Measurements from ENCODE around the gene SBSN.
A peak's percentile ranks its signal among the peaks of the same experiment; 100 is the strongest.

SBSN gene

GRCh38 chr19:35528218-35529038 lies at the start of gene SBSN:
Gene SBSN (minus strand): TSS chr19:35528311. CDS start chr19:35528281, 30 bp downstream.
- DNase-seq (ENCODE audit: low read depth): peak; percentile 55

GRCh38 chr19:35571406-35571965 lies 43.4 kb upstream of the SBSN start:
- DNase-seq (ENCODE audit: low read depth): no peak

- no peak for DNase-seq (ENCODE audit: low read depth)
Measured at GRCh38 chr19:35569281-35569781, 41.2 kb upstream of the SBSN start.

GRCh38 chr19:35566738-35567137 lies 38.6 kb upstream of the SBSN start:
- DNase-seq (ENCODE audit: low read depth): no peak

- DNase-seq (ENCODE audit: low read depth): no peak
Measured at GRCh38 chr19:35565016-35565856, 37.1 kb upstream of the SBSN start.

GRCh38 chr19:35563207-35563829 lies 35.2 kb upstream of the SBSN start, which contains the start of gene ATP4A:
Gene ATP4A (minus strand): TSS chr19:35563658. CDS start chr19:35563629, 29 bp downstream.
- no peak for DNase-seq (ENCODE audit: low read depth)

- DNase-seq (ENCODE audit: low read depth): no peak
Measured at GRCh38 chr19:35562776-35563175, 34.7 kb upstream of the SBSN start.

GRCh38 chr19:35562336-35562735 lies 34.2 kb upstream of the SBSN start:
- DNase-seq (ENCODE audit: low read depth): no peak

- no peak for DNase-seq (ENCODE audit: low read depth)
Measured at GRCh38 chr19:35561436-35561835, 33.3 kb upstream of the SBSN start.

- DNase-seq (ENCODE audit: low read depth): no peak
Measured at GRCh38 chr19:35560677-35561076, 32.6 kb upstream of the SBSN start.

- no peak for DNase-seq (ENCODE audit: low read depth)
Measured at GRCh38 chr19:35560271-35560670, 32.2 kb upstream of the SBSN start.

- no peak for DNase-seq (ENCODE audit: low read depth)
Measured at GRCh38 chr19:35559781-35560180, 31.7 kb upstream of the SBSN start.

- DNase-seq (ENCODE audit: low read depth): no peak
Measured at GRCh38 chr19:35559281-35559659, 31.2 kb upstream of the SBSN start.

GRCh38 chr19:35558400-35559280 lies 30.5 kb upstream of the SBSN start:
- no peak for DNase-seq (ENCODE audit: low read depth)

- peak; percentile 23 for DNase-seq (ENCODE audit: low read depth)
Measured at GRCh38 chr19:35557539-35558399, 29.7 kb upstream of the SBSN start.

- no peak for DNase-seq (ENCODE audit: low read depth)
Measured at GRCh38 chr19:35556846-35557538, 28.9 kb upstream of the SBSN start.

- no peak for DNase-seq (ENCODE audit: low read depth)
Measured at GRCh38 chr19:35556025-35556590, 28.0 kb upstream of the SBSN start.

- DNase-seq (ENCODE audit: low read depth): no peak
Measured at GRCh38 chr19:35555301-35556005, 27.3 kb upstream of the SBSN start.

Measured in fibroblast of gingiva (primary cell).